ENCODE measurements around the gene RNF10. TPM values are rescaled to one million over a fixed set of nuclear protein-coding genes. Genes with fewer than 3 reads are reported as not detected.

Gene RNF10
- total and polyA plus RNA-seq, 10 of the 15 experiments (the other 5 are each of a cell fraction or from before 2014, with no cell fraction given), result 48.2 to 127 (median 64.5) TPM

- RAD21 ChIA-PET (ENCODE audit: unreplicated experiment), result no interaction called here
- BruUV-seq (replicated peaks), result no TSS peak
- Histone ChIP-seq H2AFZ (ENCODE audit: control insufficient read depth, low read depth, low read length) (no peak overlapping the region; the same call in 1 of the 2 replicates), H3K9me3 (replicated peaks; ENCODE audit: control insufficient read depth, insufficient read depth, low read length) (no peaks in the 10 kb centered on the region), H3K36me3 (ENCODE audit: control insufficient read depth in 2 of 2, insufficient read depth in 2 of 2, low read length in 1 of 2) (no peaks in the 10 kb centered on the region), H3K4me1 (ENCODE audit: control insufficient read depth, insufficient read depth, low read length) (no peaks in the 10 kb centered on the region), H3K4me2 (ENCODE audit: control insufficient read depth, insufficient read depth) (no peak overlapping the region), H4K20me1 (ENCODE audit: control insufficient read depth, insufficient read depth) (peaks cover 2% of the 10 kb centered on the region; the same call in 1 of the 2 replicates), H3K4me3 (no peak overlapping the region), H3K27ac (ENCODE audit: control insufficient read depth, insufficient read depth) (no peak overlapping the region), H3K27me3 (replicated peaks in 1 of 2; ENCODE audit: control insufficient read depth in 2 of 2, insufficient read depth in 2 of 2, low read length in 1 of 2) (peaks cover 0 to 3% of the 10 kb centered on the region in 2 experiments; a peak in 2 of 4 replicates), H3K9ac (ENCODE audit: control insufficient read depth, insufficient read depth, low read length) (no peak overlapping the region), H3K79me2 (ENCODE audit: control insufficient read depth, insufficient read depth, low read length) (no peaks in the 10 kb centered on the region)
- SMC1A ChIA-PET (ENCODE audit: uncharacterized antibody, unreplicated experiment), result no interaction called here
- ATAC-seq (peak; percentile 86), FAIRE-seq (no peak), DNase-seq (ENCODE audit: low read depth, low spot score) (no peak)
- CTCF ChIA-PET, result interaction anchor here (1.1 kb wide), 1 partner anchor 48 kb away, joined by 3 read pairs; no protein-coding TSS in a partner anchor
- POLR2A ChIA-PET, result no interaction called here
- WGBS (ENCODE audit: insufficient coverage, insufficient replicate concordance, low lambda C conversion rate, missing lambda C conversion rate), result 39% methylated on average over 13 of the region's 13 CpGs
- intact Hi-C loops (cut with micrococcal nuclease; ENCODE audit: unreplicated experiment), result no loop called here
- in situ Hi-C loops (cut with MboI), result no loop called here
- no peak for TF ChIP-seq NBN (IDR thresholded peaks at IDR 0.05)
- TF ChIP-seq ZNF207 (IDR thresholded peaks at IDR 0.05; ENCODE audit: borderline replicate concordance), result no peak
- TF ChIP-seq BHLHE40 (IDR thresholded peaks at IDR 0.05; ENCODE audit: borderline replicate concordance in 1 of 2, low read depth in 2 of 2, low read length in 1 of 2), result peak in 1 of 2 experiments; percentile 49; a peak in 1 of 4 replicates
These were observed 64.7 kb downstream of the RNF10 start for GRCh38 chr12:120598674-120599463.

GRCh38 chr12:120599672-120600552 is 65.8 kb downstream of the RNF10 start:
- no peak overlapping the region for H3K9ac ChIP-seq (ENCODE audit: control insufficient read depth, insufficient read depth, low read length)
- H3K9me3 ChIP-seq (replicated peaks; ENCODE audit: control insufficient read depth, insufficient read depth, low read length), result no peaks in the 10 kb centered on the region
- H3K27me3 ChIP-seq (replicated peaks in 1 of 2; ENCODE audit: control insufficient read depth in 2 of 2, insufficient read depth in 2 of 2, low read length in 1 of 2), result peaks cover 0 to 3% of the 10 kb centered on the region in 2 experiments; a peak in 2 of 4 replicates
- intact Hi-C loops (cut with micrococcal nuclease; ENCODE audit: unreplicated experiment), result no loop called here
- ChIA-PET RAD21 (ENCODE audit: unreplicated experiment) (no interaction called here), POLR2A (no interaction called here), CTCF (interaction anchor here (1.1 to 1.3 kb wide), 3 partner anchors 17 to 50 kb away, joined by 3 to 4 read pairs (median 3); no protein-coding TSS in a partner anchor), SMC1A (ENCODE audit: uncharacterized antibody, unreplicated experiment) (no interaction called here)
- peaks cover 2% of the 10 kb centered on the region; the same call in 1 of the 2 replicates for H4K20me1 ChIP-seq (ENCODE audit: control insufficient read depth, insufficient read depth)
- no peak overlapping the region for H3K4me3 ChIP-seq
- H3K79me2 ChIP-seq (ENCODE audit: control insufficient read depth, insufficient read depth, low read length), result no peaks in the 10 kb centered on the region
- H3K36me3 ChIP-seq (ENCODE audit: control insufficient read depth in 2 of 2, insufficient read depth in 2 of 2, low read length in 1 of 2), result no peaks in the 10 kb centered on the region
- H2AFZ ChIP-seq (ENCODE audit: control insufficient read depth, low read depth, low read length), result no peak overlapping the region
- ATAC-seq, result no peak
- in situ Hi-C loops (cut with MboI), result no loop called here
- H3K4me2 ChIP-seq (ENCODE audit: control insufficient read depth, insufficient read depth), result no peak overlapping the region
- no peak for FAIRE-seq
- no TSS peak for BruUV-seq (replicated peaks)
- DNase-seq (ENCODE audit: low read depth, low spot score), result no peak
- WGBS (ENCODE audit: insufficient coverage, insufficient replicate concordance, low lambda C conversion rate, missing lambda C conversion rate), result 45% methylated on average over 23 of the region's 23 CpGs
- no peaks in the 10 kb centered on the region for H3K4me1 ChIP-seq (ENCODE audit: control insufficient read depth, insufficient read depth, low read length)
- H3K27ac ChIP-seq (ENCODE audit: control insufficient read depth, insufficient read depth), result no peak overlapping the region
- TF ChIP-seq WRNIP1 (IDR thresholded peaks at IDR 0.05; ENCODE audit: borderline replicate concordance, low read depth, low read length), result no peak
- no peak for TF ChIP-seq CREB1 (IDR thresholded peaks at IDR 0.05; ENCODE audit: low read depth)
- TF ChIP-seq POU2F2 (IDR thresholded peaks at IDR 0.05; ENCODE audit: borderline replicate concordance, low read depth, low read length), result no peak
- no peak for TF ChIP-seq ZNF384 (IDR thresholded peaks at IDR 0.05; ENCODE audit: borderline replicate concordance, low read depth, low read length)
- TF ChIP-seq NFYA (IDR thresholded peaks at IDR 0.05; ENCODE audit: borderline replicate concordance, low read depth, low read length), result no peak
- TF ChIP-seq E4F1 (IDR thresholded peaks at IDR 0.05; ENCODE audit: borderline replicate concordance, partially characterized antibody), result no peak
- no peak for TF ChIP-seq ZSCAN29 (IDR thresholded peaks at IDR 0.05)

All from GM12878 (cell line).